HUES48 (cell line): ENCODE measurements around the gene LOXL3.

Experiments
- H3K27ac ChIP-seq: one replicate; pipeline ENCODE4 v1.7.0; 2013; ENCODE audit warnings: low read depth, low read length, inconsistent platforms
- H3K27me3 ChIP-seq: 2 replicates; pipeline ENCODE4 v1.6.1; 2013; ENCODE audit warnings: mild to moderate bottlenecking, low read length; ENCODE audit not compliant: control insufficient read depth, insufficient read depth
- H3K36me3 ChIP-seq: 2 replicates; pipeline ENCODE4 v1.6.1; 2013; ENCODE audit warnings: low read length; ENCODE audit not compliant: control insufficient read depth, insufficient read depth
- H3K4me1 ChIP-seq: 2 replicates; pipeline ENCODE4 v1.6.1; 2013; ENCODE audit warnings: mild to moderate bottlenecking, low read length; ENCODE audit not compliant: control insufficient read depth, insufficient read depth
- H3K4me3 ChIP-seq: 2 replicates; pipeline ENCODE4 v1.5.1; 2013; ENCODE audit warnings: mild to moderate bottlenecking, low read depth, low read length
- H3K9ac ChIP-seq: 2 replicates; pipeline ENCODE4 v1.6.1; 2013; ENCODE audit warnings: mild to moderate bottlenecking, low read depth, low read length, moderate library complexity
- H3K9me3 ChIP-seq: 2 replicates; pipeline ENCODE4 v1.6.1; 2013; ENCODE audit warnings: low read length; ENCODE audit not compliant: control insufficient read depth, insufficient read depth

LOXL3 gene

GRCh38 chr2:74584088-74584645, 30.4 kb upstream of the LOXL3 start:
- no peak overlapping the region for H3K27ac ChIP-seq
- no peaks in the 10 kb centered on the region for H3K9me3 ChIP-seq
- peaks cover 10% of the 10 kb centered on the region for H3K4me1 ChIP-seq
- H3K4me3 ChIP-seq: no peak overlapping the region
- no peak overlapping the region for H3K9ac ChIP-seq
- H3K36me3 ChIP-seq: no peaks in the 10 kb centered on the region
- H3K27me3 ChIP-seq: no peaks in the 10 kb centered on the region; the same call in 1 of the 2 replicates

GRCh38 chr2:74583504-74583903, 29.8 kb upstream of the LOXL3 start:
- no peak overlapping the region for H3K4me3 ChIP-seq
- H3K4me1 ChIP-seq: peaks cover 10% of the 10 kb centered on the region
- H3K27ac ChIP-seq: peak overlapping the region; percentile 14
- no peak overlapping the region for H3K9ac ChIP-seq
- no peaks in the 10 kb centered on the region for H3K9me3 ChIP-seq
- H3K36me3 ChIP-seq: no peaks in the 10 kb centered on the region
- H3K27me3 ChIP-seq: no peaks in the 10 kb centered on the region; the same call in 1 of the 2 replicates

GRCh38 chr2:74582184-74582583, 28.4 kb upstream of the LOXL3 start:
- no peaks in the 10 kb centered on the region for H3K9me3 ChIP-seq
- no peak overlapping the region for H3K9ac ChIP-seq
- no peak overlapping the region for H3K27ac ChIP-seq
- H3K27me3 ChIP-seq: no peaks in the 10 kb centered on the region; the same call in 1 of the 2 replicates
- no peaks in the 10 kb centered on the region for H3K36me3 ChIP-seq
- H3K4me1 ChIP-seq: peaks cover 10% of the 10 kb centered on the region
- H3K4me3 ChIP-seq: no peak overlapping the region

- Histone ChIP-seq H3K4me3 (no peak overlapping the region), H3K27me3 (no peaks in the 10 kb centered on the region; the same call in 1 of the 2 replicates), H3K4me1 (peaks cover 10% of the 10 kb centered on the region), H3K27ac (no peak overlapping the region), H3K9me3 (no peaks in the 10 kb centered on the region), H3K9ac (no peak overlapping the region), H3K36me3 (no peaks in the 10 kb centered on the region)
Measured at GRCh38 chr2:74581463-74581862, 27.7 kb upstream of the LOXL3 start.

- no peaks in the 10 kb centered on the region for H3K36me3 ChIP-seq
- no peak overlapping the region for H3K9ac ChIP-seq
- no peaks in the 10 kb centered on the region for H3K4me1 ChIP-seq
- H3K9me3 ChIP-seq: no peaks in the 10 kb centered on the region
- H3K27me3 ChIP-seq: no peaks in the 10 kb centered on the region; the same call in 1 of the 2 replicates
- H3K4me3 ChIP-seq: no peak overlapping the region
- H3K27ac ChIP-seq: no peak overlapping the region
Measured at GRCh38 chr2:74578408-74578807, 24.7 kb upstream of the LOXL3 start.

GRCh38 chr2:74577448-74577847, 23.7 kb upstream of the LOXL3 start:
- H3K36me3 ChIP-seq: no peaks in the 10 kb centered on the region
- H3K4me3 ChIP-seq: no peak overlapping the region
- no peaks in the 10 kb centered on the region; the same call in 1 of the 2 replicates for H3K27me3 ChIP-seq
- no peak overlapping the region for H3K9ac ChIP-seq
- no peak overlapping the region for H3K27ac ChIP-seq
- H3K9me3 ChIP-seq: no peaks in the 10 kb centered on the region
- H3K4me1 ChIP-seq: no peaks in the 10 kb centered on the region

GRCh38 chr2:74576863-74577229, 23.1 kb upstream of the LOXL3 start:
- H3K9me3 ChIP-seq: no peaks in the 10 kb centered on the region
- H3K36me3 ChIP-seq: no peaks in the 10 kb centered on the region
- H3K27me3 ChIP-seq: no peaks in the 10 kb centered on the region; the same call in 1 of the 2 replicates
- no peak overlapping the region for H3K9ac ChIP-seq
- H3K27ac ChIP-seq: no peak overlapping the region
- no peaks in the 10 kb centered on the region for H3K4me1 ChIP-seq
- no peak overlapping the region for H3K4me3 ChIP-seq

- H3K27ac ChIP-seq: no peak overlapping the region
- H3K4me3 ChIP-seq: no peak overlapping the region
- H3K9ac ChIP-seq: no peak overlapping the region
Measured at GRCh38 chr2:74576211-74576862, 22.6 kb upstream of the LOXL3 start.

GRCh38 chr2:74575320-74575719, 21.6 kb upstream of the LOXL3 start:
- no peak overlapping the region for H3K27ac ChIP-seq
- H3K36me3 ChIP-seq: no peaks in the 10 kb centered on the region
- H3K9ac ChIP-seq: no peak overlapping the region
- no peaks in the 10 kb centered on the region for H3K9me3 ChIP-seq
- H3K4me3 ChIP-seq: no peak overlapping the region
- H3K4me1 ChIP-seq: no peaks in the 10 kb centered on the region
- no peaks in the 10 kb centered on the region for H3K27me3 ChIP-seq

More at GRCh38 chr2:74576211-74576862, 22.6 kb upstream of the LOXL3 start:
- Histone ChIP-seq H3K4me1 (no peaks in the 10 kb centered on the region), H3K27me3 (no peaks in the 10 kb centered on the region), H3K9me3 (no peaks in the 10 kb centered on the region), H3K36me3 (no peaks in the 10 kb centered on the region)

GRCh38 chr2:74573747-74574562, 20.2 kb upstream of the LOXL3 start:
- H3K4me3 ChIP-seq: no peak overlapping the region
- H3K4me1 ChIP-seq: no peaks in the 10 kb centered on the region

More at GRCh38 chr2:74573747-74574562, 20.2 kb upstream of the LOXL3 start:
- Histone ChIP-seq H3K36me3 (no peaks in the 10 kb centered on the region), H3K9me3 (no peaks in the 10 kb centered on the region), H3K27me3 (no peaks in the 10 kb centered on the region), H3K27ac (no peak overlapping the region), H3K9ac (no peak overlapping the region)
